ENCODE results near the gene PNRC2. TPM values are rescaled to one million over a fixed set of nuclear protein-coding genes. Genes with fewer than 3 reads are reported as not detected.
A peak's percentile ranks its signal among the peaks of the same experiment; 100 is the strongest.
"Not testable (repeated sequence)": the region's sequence is repeated elsewhere in the genome, so short reads cannot be mapped to it uniquely, and the experiment has no call there.

Gene PNRC2
- total and polyA plus RNA-seq, 4 experiments from 2014 or later = 127 to 160 (median 148) TPM

GRCh38 chr1:23953020-23953419 is 6.6 kb upstream of the PNRC2 start:
- Histone ChIP-seq H3K27ac (ENCODE audit: low read depth, low read length) (no peak overlapping the region), H3K4me1 (ENCODE audit: insufficient read depth, low read length) (peaks cover 11% of the 10 kb centered on the region), H3K9me3 (ENCODE audit: control insufficient read depth in 1 of 2, low read length in 2 of 2) (no peaks in the 10 kb centered on the region), H3K27me3 (ENCODE audit: insufficient read depth, low read length) (no peaks in the 10 kb centered on the region), H3K4me3 (ENCODE audit: low read length in 2 of 2) (no peak overlapping the region), H3K36me3 (ENCODE audit: insufficient read depth, low read length) (no peaks in the 10 kb centered on the region)
- Mint-ChIP-seq H3K4me3 (no peak overlapping the region), H3K27me3 (peaks cover 0 to 1% of the 10 kb centered on the region in 2 donors), H3K27ac (no peak overlapping the region), H3K36me3 (no peaks in the 10 kb centered on the region), H3K9me3 (peaks cover 0 to 2% (median 0%) of the 10 kb centered on the region in 8 donors), H3K4me1 (peaks cover 9 to 24% (median 13%) of the 10 kb centered on the region in 4 donors)
- intact Hi-C loops (cut with micrococcal nuclease) = loop anchor here (10.0 kb wide), 1 partner anchor 148 kb away; the partner anchor contains the start of gene GALE
- DNase-seq = no peak
- ChIA-PET CTCF (ENCODE audit: partially characterized antibody) (interaction anchor here (0.7 to 1.3 kb wide), 3 partner anchors 8 to 181 kb away, joined by 3 to 5 read pairs (median 3); no protein-coding TSS in a partner anchor), POLR2A (ENCODE audit: partially characterized antibody) (interaction anchor here (0.7 kb wide), 1 partner anchor 177 kb away, joined by 6 read pairs; no protein-coding TSS in a partner anchor)

DNA sequence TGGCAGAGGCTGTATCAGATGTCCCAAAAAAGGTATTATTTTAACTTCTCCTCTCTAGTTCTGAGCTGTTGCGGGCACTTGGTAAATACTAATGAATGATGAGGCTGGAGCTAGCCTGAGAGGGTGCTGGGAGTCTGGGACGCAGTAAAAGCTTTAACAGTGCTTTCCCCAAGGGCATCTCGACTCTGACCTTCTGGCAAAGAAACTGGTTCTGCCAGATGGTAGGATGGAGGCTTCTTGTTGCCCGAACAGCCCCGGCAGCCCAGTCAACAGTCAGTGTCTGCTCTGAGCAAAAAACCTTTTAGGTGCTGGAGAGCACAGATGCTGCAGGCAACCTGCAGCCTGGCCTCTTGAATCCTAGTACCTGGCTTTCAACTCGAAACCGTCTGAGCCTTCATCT is 2.5 kb upstream of the PNRC2 start:
- H3K4me3 Mint-ChIP-seq = peak overlapping the region in 5 of 8 donors; percentile 36 to 63 (median 49)
- ChIA-PET CTCF (ENCODE audit: partially characterized antibody) (interaction anchor here (0.9 to 1.3 kb wide), 4 partner anchors 8 to 118 kb away, joined by 3 to 6 read pairs (median 3); no protein-coding TSS in a partner anchor), POLR2A (ENCODE audit: partially characterized antibody) (interaction anchor here (1.5 to 2.0 kb wide), 2 partner anchors 23 to 132 kb away, joined by 3 to 8 read pairs; partner anchors contain the start of genes HMGCL and SRSF10)

DNA sequence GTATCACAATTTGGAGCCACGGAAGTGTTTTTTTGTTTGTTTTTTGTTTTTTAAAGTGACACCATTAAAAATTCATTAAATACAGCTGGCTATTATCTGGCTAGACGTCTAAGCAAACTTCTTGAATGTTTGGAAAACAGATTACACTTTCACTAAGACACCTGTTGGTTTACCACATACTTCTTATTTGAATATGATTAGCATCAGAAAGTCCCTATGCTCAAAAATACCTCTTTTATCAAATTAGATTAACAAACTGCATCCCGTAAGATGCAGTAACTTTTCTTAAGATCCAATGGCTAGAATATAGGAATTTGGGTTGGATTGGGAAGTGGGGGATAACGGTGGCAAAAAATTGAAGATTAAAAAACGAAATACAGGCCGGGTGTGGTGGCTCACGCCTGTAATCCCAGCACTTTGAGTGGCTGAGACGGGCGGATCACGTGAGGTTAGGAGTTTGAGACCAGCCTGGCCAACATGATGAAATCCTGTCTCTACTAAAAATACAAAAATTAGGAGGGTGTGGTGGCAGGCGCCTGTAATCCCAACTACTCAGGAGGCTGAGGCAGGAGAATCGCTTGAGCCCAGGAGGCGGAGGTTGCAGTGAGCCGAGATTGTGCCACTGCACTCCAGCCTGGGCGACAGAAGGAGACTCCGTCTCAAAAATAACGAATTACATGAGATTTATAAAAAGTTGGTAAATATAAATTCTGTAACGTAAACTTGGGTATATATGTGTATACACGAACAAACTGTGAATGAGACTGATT is 1.4 kb upstream of the PNRC2 start:
- Mint-ChIP-seq H3K4me1 (peaks cover 24 to 63% (median 46%) of the 10 kb centered on the region in 4 donors), H3K27ac (peak overlapping the region; percentile 98 to 100 (median 100)), H3K36me3 (peaks cover 11 to 35% of the 10 kb centered on the region in 2 donors), H3K4me3 (peak overlapping the region; percentile 99 to 100 (median 100))
- not testable (repeated sequence) for DNase-seq; H3K36me3 ChIP-seq (ENCODE audit: insufficient read depth, low read length); H3K9me3 ChIP-seq (ENCODE audit: control insufficient read depth in 1 of 2, low read length in 2 of 2); H3K27me3 ChIP-seq (ENCODE audit: insufficient read depth, low read length); H3K27me3 Mint-ChIP-seq; H3K9me3 Mint-ChIP-seq
- ChIA-PET POLR2A (ENCODE audit: partially characterized antibody) (interaction anchor here (0.8 to 3.2 kb wide), 7 partner anchors 10 to 181 kb away, joined by 3 to 80 read pairs (median 4); partner anchors contain the start of genes HMGCL, PITHD1 and SRSF10), CTCF (ENCODE audit: partially characterized antibody) (interaction anchor here (0.9 to 1.3 kb wide), 2 partner anchors 9 to 69 kb away, joined by 3 read pairs; no protein-coding TSS in a partner anchor)
- peak overlapping the region; percentile 95 for H3K27ac ChIP-seq (ENCODE audit: low read depth, low read length)
- H3K4me1 ChIP-seq (ENCODE audit: insufficient read depth, low read length) = peaks cover 34% of the 10 kb centered on the region
- intact Hi-C loops (cut with micrococcal nuclease) = loop anchor here (5.0 to 10.0 kb wide), 2 partner anchors 91 to 153 kb away; partner anchors contain the start of genes FUCA1 and GALE
- peak overlapping the region; percentile 66 to 99 for H3K4me3 ChIP-seq (ENCODE audit: low read length in 2 of 2)

More for the DNA sequence above, 2.5 kb upstream of the PNRC2 start:
- DNase-seq = no peak
- Histone ChIP-seq H3K9me3 (ENCODE audit: control insufficient read depth in 1 of 2, low read length in 2 of 2) (no peaks in the 10 kb centered on the region), H3K27ac (ENCODE audit: low read depth, low read length) (no peak overlapping the region), H3K27me3 (ENCODE audit: insufficient read depth, low read length) (no peaks in the 10 kb centered on the region), H3K4me1 (ENCODE audit: insufficient read depth, low read length) (peaks cover 29% of the 10 kb centered on the region), H3K36me3 (ENCODE audit: insufficient read depth, low read length) (no peaks in the 10 kb centered on the region), H3K4me3 (ENCODE audit: low read length in 2 of 2) (no peak overlapping the region)
- H3K27me3 Mint-ChIP-seq = no peaks in the 10 kb centered on the region
- intact Hi-C loops (cut with micrococcal nuclease) = loop anchor here (5.0 to 10.0 kb wide), 2 partner anchors 90 to 152 kb away; partner anchors contain the start of genes FUCA1 and GALE
- peak overlapping the region in 5 of 7 donors; percentile 50 to 100 (median 77) for H3K27ac Mint-ChIP-seq
- H3K4me1 Mint-ChIP-seq = peaks cover 22 to 53% (median 39%) of the 10 kb centered on the region in 4 donors
- peaks cover 0 to 3% (median 0%) of the 10 kb centered on the region in 8 donors for H3K9me3 Mint-ChIP-seq
- peaks cover 11 to 27% of the 10 kb centered on the region in 2 donors for H3K36me3 Mint-ChIP-seq

DNA sequence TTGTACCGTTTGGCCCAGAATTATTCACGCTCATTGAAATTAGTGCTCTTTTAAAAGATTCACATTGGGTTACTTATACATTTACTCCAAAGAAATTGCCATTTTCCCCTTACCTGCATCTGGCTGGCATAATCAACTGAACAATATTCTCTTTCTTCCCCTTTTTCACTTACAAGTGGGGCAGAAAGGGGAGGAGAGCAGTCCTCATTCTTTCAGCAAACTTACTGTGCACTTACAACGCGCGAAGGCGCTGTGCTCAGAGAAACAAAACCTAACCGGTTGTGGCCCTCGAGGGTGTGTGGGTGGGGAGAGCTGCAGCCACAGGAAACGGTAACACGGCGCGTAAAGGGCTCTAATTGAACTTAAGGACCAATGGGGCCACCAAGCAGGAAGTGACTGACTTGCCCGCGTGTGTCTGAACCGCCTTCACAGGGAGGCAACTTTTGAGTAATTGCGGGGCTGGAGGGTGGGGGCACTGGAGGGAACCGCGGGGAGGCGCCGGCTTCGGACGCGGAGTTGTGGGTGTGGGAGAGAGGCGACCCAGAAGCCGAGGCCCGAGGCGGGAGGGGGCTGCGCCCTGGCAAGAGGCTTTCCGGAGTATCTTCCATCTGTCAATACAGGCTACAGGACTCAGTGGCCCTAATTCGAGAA is 693 bp upstream of the PNRC2 start:
- Histone ChIP-seq H3K27me3 (ENCODE audit: insufficient read depth, low read length) (no peaks in the 10 kb centered on the region), H3K27ac (ENCODE audit: low read depth, low read length) (peak overlapping the region; percentile 95), H3K9me3 (ENCODE audit: control insufficient read depth in 1 of 2, low read length in 2 of 2) (no peaks in the 10 kb centered on the region), H3K4me3 (ENCODE audit: low read length in 2 of 2) (peak overlapping the region; percentile 66 to 99), H3K4me1 (ENCODE audit: insufficient read depth, low read length) (peaks cover 39% of the 10 kb centered on the region), H3K36me3 (ENCODE audit: insufficient read depth, low read length) (peaks cover 4% of the 10 kb centered on the region)
- Mint-ChIP-seq H3K9me3 (peaks cover 0 to 3% (median 0%) of the 10 kb centered on the region in 8 donors), H3K27me3 (no peaks in the 10 kb centered on the region), H3K27ac (peak overlapping the region; percentile 98 to 100 (median 100)), H3K36me3 (peaks cover 11 to 41% of the 10 kb centered on the region in 2 donors), H3K4me1 (peaks cover 25 to 69% (median 48%) of the 10 kb centered on the region in 4 donors), H3K4me3 (peak overlapping the region; percentile 99 to 100 (median 100))
- peak; percentile 90 to 97 (median 94) for DNase-seq
- CTCF ChIA-PET (ENCODE audit: partially characterized antibody) = interaction anchor here (1.3 kb wide), 1 partner anchor 68 kb away, joined by 5 read pairs; no protein-coding TSS in a partner anchor
- POLR2A ChIA-PET (ENCODE audit: partially characterized antibody) = interaction anchor here (0.7 to 3.2 kb wide), 12 partner anchors 9 to 454 kb away, joined by 3 to 80 read pairs (median 4); partner anchors contain the start of genes HMGCL, PITHD1, RPL11 and SRSF10
- intact Hi-C loops (cut with micrococcal nuclease) = loop anchor here (1.0 to 10.0 kb wide), 6 partner anchors 21 to 786 kb away; partner anchors contain the start of genes CLIC4, FUCA1, GALE and PITHD1

- Histone ChIP-seq H3K4me3 (ENCODE audit: low read length in 2 of 2) (peak overlapping the region; percentile 96 to 99), H3K36me3 (ENCODE audit: insufficient read depth, low read length) (peaks cover 14% of the 10 kb centered on the region), H3K9me3 (ENCODE audit: control insufficient read depth in 1 of 2, low read length in 2 of 2) (no peaks in the 10 kb centered on the region), H3K4me1 (ENCODE audit: insufficient read depth, low read length) (peaks cover 47% of the 10 kb centered on the region), H3K27me3 (ENCODE audit: insufficient read depth, low read length) (no peaks in the 10 kb centered on the region), H3K27ac (ENCODE audit: low read depth, low read length) (peak overlapping the region; percentile 95)
- Mint-ChIP-seq H3K9me3 (peaks cover 0 to 3% (median 0%) of the 10 kb centered on the region in 8 donors), H3K4me1 (peaks cover 28 to 78% (median 52%) of the 10 kb centered on the region in 4 donors), H3K27ac (peak overlapping the region; percentile 98 to 100 (median 100)), H3K27me3 (no peaks in the 10 kb centered on the region), H3K4me3 (peak overlapping the region; percentile 99 to 100 (median 100)), H3K36me3 (peaks cover 11 to 56% of the 10 kb centered on the region in 2 donors)
- POLR2A ChIA-PET (ENCODE audit: partially characterized antibody) = interaction anchor here (0.7 to 3.2 kb wide), 13 partner anchors 8 to 159 kb away, joined by 3 to 80 read pairs (median 4); partner anchors contain the start of gene SRSF10
- intact Hi-C loops (cut with micrococcal nuclease) = no loop called here
- no peak for DNase-seq
- CTCF ChIA-PET (ENCODE audit: partially characterized antibody) = interaction anchor here (1.3 to 1.9 kb wide), 3 partner anchors 20 to 190 kb away, joined by 3 to 5 read pairs (median 5); partner anchors contain the start of gene SRSF10
Observed at GRCh38 chr1:23960291-23961020, 828 bp downstream of the PNRC2 start.

GRCh38 chr1:23963617-23964234 is 4.1 kb downstream of the PNRC2 start:
- Mint-ChIP-seq H3K27ac (peak overlapping the region in 6 of 7 donors; percentile 26 to 89 (median 70)), H3K4me3 (peak overlapping the region in 1 of 8 donors; percentile 52), H3K9me3 (peaks cover 0 to 3% (median 0%) of the 10 kb centered on the region in 8 donors), H3K27me3 (no peaks in the 10 kb centered on the region), H3K36me3 (peaks cover 23 to 80% of the 10 kb centered on the region in 2 donors), H3K4me1 (peaks cover 33 to 84% (median 52%) of the 10 kb centered on the region in 4 donors)
- H3K9me3 ChIP-seq (ENCODE audit: control insufficient read depth in 1 of 2, low read length in 2 of 2) = no peaks in the 10 kb centered on the region
- H3K36me3 ChIP-seq (ENCODE audit: insufficient read depth, low read length) = peaks cover 19% of the 10 kb centered on the region
- no peak for DNase-seq
- intact Hi-C loops (cut with micrococcal nuclease) = no loop called here
- ChIA-PET CTCF (ENCODE audit: partially characterized antibody) (interaction anchor here (1.2 kb wide), 1 partner anchor 192 kb away, joined by 3 read pairs; no protein-coding TSS in a partner anchor), POLR2A (ENCODE audit: partially characterized antibody) (interaction anchor here (1.1 to 3.2 kb wide), 4 partner anchors 8 to 16 kb away, joined by 3 to 27 read pairs (median 4); partner anchors contain the start of gene SRSF10)
- H3K4me3 ChIP-seq (ENCODE audit: low read length in 2 of 2) = no peak overlapping the region
- H3K4me1 ChIP-seq (ENCODE audit: insufficient read depth, low read length) = peaks cover 41% of the 10 kb centered on the region
- no peaks in the 10 kb centered on the region for H3K27me3 ChIP-seq (ENCODE audit: insufficient read depth, low read length)
- peak overlapping the region; percentile 18 for H3K27ac ChIP-seq (ENCODE audit: low read depth, low read length)

All from CD4-positive, alpha-beta memory T cell (primary cell).